K562 (cell line): ENCODE measurements around the gene ATP13A4. TPM values are rescaled to one million over a fixed set of nuclear protein-coding genes. Genes with fewer than 3 reads are reported as not detected.

Experiments
- CSDE1 ChIP-seq, 2 experiments: fragments of 450-650 bp; IDR thresholded peaks; 2 replicates each; pipeline ENCODE4 v1.6.1; 2016; ENCODE audit warnings: mild to moderate bottlenecking in 1 of 2
- DPF2 ChIP-seq: fragments of 450-650 bp; IDR thresholded peaks from 2 replicates; pipeline ENCODE4 v1.6.1; 2016
- KDM1A ChIP-seq, 2 experiments: fragments of 450-650 bp; IDR thresholded peaks; 2 replicates each; pipeline ENCODE4 v1.6.1; 2016; ENCODE audit warnings: mild to moderate bottlenecking in 2 of 2
- NFATC3 ChIP-seq: fragments of 450-650 bp; IDR thresholded peaks from 2 replicates; pipeline ENCODE4 v1.6.1; 2017; ENCODE audit warnings: mild to moderate bottlenecking
- NR4A1 ChIP-seq, 2 experiments: fragments of 250-450 bp in 1 of 2; fragments of 450-650 bp in 1 of 2; sonication (Bioruptor Pico) in 1 of 2; IDR thresholded peaks; 2 replicates each; pipeline versions ENCODE4 v1.4.0 to v1.6.1; 2016 to 2020; ENCODE audit warnings: mild to moderate bottlenecking in 2 of 2, missing compliant biosample characterization in 1 of 2, missing genetic modification characterization in 1 of 2, moderate library complexity in 1 of 2
- PHF21A ChIP-seq: fragments of 450-650 bp; IDR thresholded peaks from 2 replicates; pipeline ENCODE4 v1.6.1; 2017; ENCODE audit warnings: low read depth, borderline replicate concordance
- PYGO2 ChIP-seq: fragments of 450-650 bp; IDR thresholded peaks from 2 replicates; pipeline ENCODE4 v1.6.1; 2016; ENCODE audit warnings: mild to moderate bottlenecking, missing genetic modification characterization, moderate library complexity, missing compliant biosample characterization
- RBFOX2 ChIP-seq: fragments of 200-400 bp; formaldehyde crosslinking; IDR thresholded peaks from 2 replicates; pipeline ENCODE4 v1.6.1; 2017; ENCODE audit warnings: low read depth, mild to moderate bottlenecking, low read length, moderate library complexity
- RCOR1 ChIP-seq, 2 experiments: IDR thresholded peaks; 2 replicates each; pipeline ENCODE4 v1.6.1; 2012; ENCODE audit warnings: low read depth in 2 of 2, low read length in 2 of 2, borderline replicate concordance in 1 of 2, improper control_type of control experiment in 1 of 2
- RHOXF2B ChIP-seq: fragments of 250-450 bp; sonication (Bioruptor Pico); conservative IDR thresholded peaks from 2 replicates; pipeline ENCODE4 v1.5.1; 2021
- RNF2 ChIP-seq: sonication (generic); IDR thresholded peaks from 2 replicates; pipeline ENCODE4 v1.6.1; 2016
- TEAD1 ChIP-seq, 2 experiments: fragments of 450-650 bp in 1 of 2; sonication (generic) in 1 of 2; formaldehyde crosslinking; IDR thresholded peaks; 2 replicates each; pipeline versions ENCODE4 v1.4.0 to v1.8.0; 2020 to 2022; ENCODE audit warnings: mild to moderate bottlenecking in 2 of 2, missing genetic modification reagents in 1 of 2
- TGIF2 ChIP-seq: sonication (generic); formaldehyde crosslinking; IDR thresholded peaks from 2 replicates; pipeline ENCODE4 v1.8.1; 2022; ENCODE audit warnings: mild to moderate bottlenecking, missing genetic modification reagents, moderate library complexity
- THRAP3 ChIP-seq: fragments of 450-650 bp; IDR thresholded peaks from 2 replicates; pipeline ENCODE4 v1.6.1; 2016; ENCODE audit warnings: mild to moderate bottlenecking, inconsistent platforms, borderline replicate concordance
- ZNF408 ChIP-seq: fragments of 250-450 bp; sonication (Bioruptor Pico); IDR thresholded peaks from 2 replicates; pipeline ENCODE4 v1.4.0; 2020; ENCODE audit warnings: low read depth, mild to moderate bottlenecking, moderate library complexity
- ZNF766 ChIP-seq: fragments of 200-800 bp; sonication (Bioruptor generic); conservative IDR thresholded peaks from 2 replicates; pipeline ENCODE4 v1.6.1; 2016; ENCODE audit warnings: missing genetic modification characterization, missing compliant biosample characterization
- polyA plus RNA-seq, 8 experiments: library from polyadenylated mRNA; depleted of rRNA in 4 of 8; stranded (reverse) in 5 of 8; unstranded in 3 of 8; fragments of >200 nt; fragmentation: Nextera tagmentation in 2 of 8; fragmentation: Illumina TruSeq in 1 of 8; extraction: Ambion mirVana in 2 of 8; extraction: Trizol in 1 of 8; gene quantifications; 2 replicates each; pipeline versions ENCODE4 v1.2.1 to v1.2.3, GENCODE V29; 2011 to 2014; ENCODE audit warnings: inconsistent platforms in 1 of 8, missing spikeins in 1 of 8
- total RNA-seq, 7 experiments: library from RNA; depleted of rRNA in 6 of 7; stranded (reverse); fragments of >200 nt in 6 of 7; fragmentation: Illumina TruSeq in 2 of 7; extraction: Trizol in 2 of 7; gene quantifications; 2 replicates each; pipeline versions ENCODE4 v1.2.1 to v1.2.3, GENCODE V29; 2011 to 2021; ENCODE audit warnings: low replicate concordance in 1 of 7
- TF ChIP-seq, protein P1 (sequence below): fragments of 150-350 bp; IDR thresholded peaks from 2 replicates; pipeline ENCODE4 v1.6.1; 2014; ENCODE audit warnings: low read depth, mild to moderate bottlenecking, low read length, borderline replicate concordance
- TF ChIP-seq, protein P2 (sequence below), 2 experiments: fragments of 250-450 bp in 1 of 2; fragments of 450-650 bp in 1 of 2; sonication (Bioruptor Pico) in 1 of 2; IDR thresholded peaks; 2 replicates each; pipeline versions ENCODE4 v1.6.1 to v1.8.0; 2016 to 2021; ENCODE audit warnings: mild to moderate bottlenecking in 2 of 2, moderate library complexity in 2 of 2, missing compliant biosample characterization in 1 of 2, missing genetic modification characterization in 1 of 2
- TF ChIP-seq, protein P3 (sequence below): fragments of 200-800 bp; sonication (Bioruptor generic); IDR thresholded peaks from 2 replicates; pipeline ENCODE4 v1.6.1; 2017; ENCODE audit warnings: missing genetic modification characterization, missing compliant biosample characterization
- TF ChIP-seq, protein P4 (sequence below): fragments of 450-650 bp; IDR thresholded peaks from 2 replicates; pipeline ENCODE4 v1.6.1; 2016
- TF ChIP-seq, protein P5 (sequence below): fragments of 250-450 bp; sonication (Bioruptor Pico); IDR thresholded peaks from 2 replicates; pipeline ENCODE4 v1.5.0; 2020; ENCODE audit warnings: mild to moderate bottlenecking, borderline replicate concordance

The ATP13A4 gene
- total and polyA plus RNA-seq, 9 of the 15 experiments (the other 6 are each of a cell fraction or from before 2014, with no cell fraction given), result 0.03 to 0.14 (median 0.07) TPM; not detected in 6

DNA sequence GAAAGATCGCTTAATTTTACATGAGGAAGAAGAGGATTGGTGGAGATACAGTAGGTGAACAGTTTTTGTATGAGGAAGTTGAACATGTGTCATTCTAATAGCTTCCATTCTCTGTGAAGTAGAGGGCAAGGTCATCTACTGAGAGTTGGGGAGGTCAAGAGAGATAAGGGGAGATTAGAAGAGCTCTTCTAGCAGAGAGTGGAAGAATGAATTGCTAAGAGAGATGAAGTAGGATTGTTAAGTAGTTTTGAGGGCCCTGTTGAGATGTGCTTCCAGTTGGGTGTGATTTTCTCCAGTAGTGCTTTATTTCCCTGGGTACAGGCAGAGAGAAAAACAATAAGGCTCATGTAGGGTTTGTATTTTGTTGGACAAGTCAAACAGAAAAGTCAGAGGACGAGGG, 43.5 kb upstream of the ATP13A4 start (continued):
- TF ChIP-seq, protein P1, sequence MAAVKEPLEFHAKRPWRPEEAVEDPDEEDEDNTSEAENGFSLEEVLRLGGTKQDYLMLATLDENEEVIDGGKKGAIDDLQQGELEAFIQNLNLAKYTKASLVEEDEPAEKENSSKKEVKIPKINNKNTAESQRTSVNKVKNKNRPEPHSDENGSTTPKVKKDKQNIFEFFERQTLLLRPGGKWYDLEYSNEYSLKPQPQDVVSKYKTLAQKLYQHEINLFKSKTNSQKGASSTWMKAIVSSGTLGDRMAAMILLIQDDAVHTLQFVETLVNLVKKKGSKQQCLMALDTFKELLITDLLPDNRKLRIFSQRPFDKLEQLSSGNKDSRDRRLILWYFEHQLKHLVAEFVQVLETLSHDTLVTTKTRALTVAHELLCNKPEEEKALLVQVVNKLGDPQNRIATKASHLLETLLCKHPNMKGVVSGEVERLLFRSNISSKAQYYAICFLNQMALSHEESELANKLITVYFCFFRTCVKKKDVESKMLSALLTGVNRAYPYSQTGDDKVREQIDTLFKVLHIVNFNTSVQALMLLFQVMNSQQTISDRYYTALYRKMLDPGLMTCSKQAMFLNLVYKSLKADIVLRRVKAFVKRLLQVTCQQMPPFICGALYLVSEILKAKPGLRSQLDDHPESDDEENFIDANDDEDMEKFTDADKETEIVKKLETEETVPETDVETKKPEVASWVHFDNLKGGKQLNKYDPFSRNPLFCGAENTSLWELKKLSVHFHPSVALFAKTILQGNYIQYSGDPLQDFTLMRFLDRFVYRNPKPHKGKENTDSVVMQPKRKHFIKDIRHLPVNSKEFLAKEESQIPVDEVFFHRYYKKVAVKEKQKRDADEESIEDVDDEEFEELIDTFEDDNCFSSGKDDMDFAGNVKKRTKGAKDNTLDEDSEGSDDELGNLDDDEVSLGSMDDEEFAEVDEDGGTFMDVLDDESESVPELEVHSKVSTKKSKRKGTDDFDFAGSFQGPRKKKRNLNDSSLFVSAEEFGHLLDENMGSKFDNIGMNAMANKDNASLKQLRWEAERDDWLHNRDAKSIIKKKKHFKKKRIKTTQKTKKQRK, result no peak
- TF ChIP-seq KDM1A (IDR thresholded peaks at IDR 0.05) (peak; percentile 93 to 94), TEAD1 (CRISPR knock-in tag; IDR thresholded peaks at IDR 0.05) (no peak), RHOXF2B (no peak), ZNF766 (CRISPR knock-in tag) (peak; percentile 62; the same call in 1 of the 2 replicates), RBFOX2 (no peak), PYGO2 (tag) (no peak), DPF2 (peak; percentile 52; the same call in 1 of the 2 replicates), CSDE1 (IDR thresholded peaks at IDR 0.05) (no peak), ZNF408 (CRISPR knock-in tag) (no peak), TGIF2 (CRISPR knock-in tag) (no peak), PHF21A (no peak), THRAP3 (no peak), NR4A1 (CRISPR knock-in tag; IDR thresholded peaks at IDR 0.05) (no peak), NR4A1 (tag; IDR thresholded peaks at IDR 0.05) (no peak), NFATC3 (no peak), RCOR1 (IDR thresholded peaks at IDR 0.05; ENCODE audit: borderline replicate concordance in 1 of 2, low read depth in 2 of 2, low read length in 2 of 2) (peak in 1 of 2 experiments; percentile 97; a peak in 2 of 4 replicates), RNF2 (0 out of 2 replicates have a peak, but pooled peaks have one; percentile 18)
- TF ChIP-seq, protein P2, sequence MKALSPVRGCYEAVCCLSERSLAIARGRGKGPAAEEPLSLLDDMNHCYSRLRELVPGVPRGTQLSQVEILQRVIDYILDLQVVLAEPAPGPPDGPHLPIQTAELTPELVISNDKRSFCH (CRISPR knock-in tag; IDR thresholded peaks at IDR 0.05), result no peak
- TF ChIP-seq, protein P2 (tag; IDR thresholded peaks at IDR 0.05), result no peak
- TF ChIP-seq, protein P3, sequence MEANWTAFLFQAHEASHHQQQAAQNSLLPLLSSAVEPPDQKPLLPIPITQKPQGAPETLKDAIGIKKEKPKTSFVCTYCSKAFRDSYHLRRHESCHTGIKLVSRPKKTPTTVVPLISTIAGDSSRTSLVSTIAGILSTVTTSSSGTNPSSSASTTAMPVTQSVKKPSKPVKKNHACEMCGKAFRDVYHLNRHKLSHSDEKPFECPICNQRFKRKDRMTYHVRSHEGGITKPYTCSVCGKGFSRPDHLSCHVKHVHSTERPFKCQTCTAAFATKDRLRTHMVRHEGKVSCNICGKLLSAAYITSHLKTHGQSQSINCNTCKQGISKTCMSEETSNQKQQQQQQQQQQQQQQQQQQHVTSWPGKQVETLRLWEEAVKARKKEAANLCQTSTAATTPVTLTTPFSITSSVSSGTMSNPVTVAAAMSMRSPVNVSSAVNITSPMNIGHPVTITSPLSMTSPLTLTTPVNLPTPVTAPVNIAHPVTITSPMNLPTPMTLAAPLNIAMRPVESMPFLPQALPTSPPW (CRISPR knock-in tag), result no peak
- TF ChIP-seq, protein P4, sequence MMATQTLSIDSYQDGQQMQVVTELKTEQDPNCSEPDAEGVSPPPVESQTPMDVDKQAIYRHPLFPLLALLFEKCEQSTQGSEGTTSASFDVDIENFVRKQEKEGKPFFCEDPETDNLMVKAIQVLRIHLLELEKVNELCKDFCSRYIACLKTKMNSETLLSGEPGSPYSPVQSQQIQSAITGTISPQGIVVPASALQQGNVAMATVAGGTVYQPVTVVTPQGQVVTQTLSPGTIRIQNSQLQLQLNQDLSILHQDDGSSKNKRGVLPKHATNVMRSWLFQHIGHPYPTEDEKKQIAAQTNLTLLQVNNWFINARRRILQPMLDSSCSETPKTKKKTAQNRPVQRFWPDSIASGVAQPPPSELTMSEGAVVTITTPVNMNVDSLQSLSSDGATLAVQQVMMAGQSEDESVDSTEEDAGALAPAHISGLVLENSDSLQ, result peak; percentile 53
- TF ChIP-seq, protein P5, sequence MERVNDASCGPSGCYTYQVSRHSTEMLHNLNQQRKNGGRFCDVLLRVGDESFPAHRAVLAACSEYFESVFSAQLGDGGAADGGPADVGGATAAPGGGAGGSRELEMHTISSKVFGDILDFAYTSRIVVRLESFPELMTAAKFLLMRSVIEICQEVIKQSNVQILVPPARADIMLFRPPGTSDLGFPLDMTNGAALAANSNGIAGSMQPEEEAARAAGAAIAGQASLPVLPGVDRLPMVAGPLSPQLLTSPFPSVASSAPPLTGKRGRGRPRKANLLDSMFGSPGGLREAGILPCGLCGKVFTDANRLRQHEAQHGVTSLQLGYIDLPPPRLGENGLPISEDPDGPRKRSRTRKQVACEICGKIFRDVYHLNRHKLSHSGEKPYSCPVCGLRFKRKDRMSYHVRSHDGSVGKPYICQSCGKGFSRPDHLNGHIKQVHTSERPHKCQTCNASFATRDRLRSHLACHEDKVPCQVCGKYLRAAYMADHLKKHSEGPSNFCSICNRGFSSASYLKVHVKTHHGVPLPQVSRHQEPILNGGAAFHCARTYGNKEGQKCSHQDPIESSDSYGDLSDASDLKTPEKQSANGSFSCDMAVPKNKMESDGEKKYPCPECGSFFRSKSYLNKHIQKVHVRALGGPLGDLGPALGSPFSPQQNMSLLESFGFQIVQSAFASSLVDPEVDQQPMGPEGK (CRISPR knock-in tag), result no peak
